Measurements from ENCODE around the gene MYO10. TPM values are rescaled to one million over a fixed set of nuclear protein-coding genes. Genes with fewer than 3 reads are reported as not detected.

Gene MYO10
- total RNA-seq, 2 experiments from 2014 or later = 0.03 to 1.7 TPM

DNA sequence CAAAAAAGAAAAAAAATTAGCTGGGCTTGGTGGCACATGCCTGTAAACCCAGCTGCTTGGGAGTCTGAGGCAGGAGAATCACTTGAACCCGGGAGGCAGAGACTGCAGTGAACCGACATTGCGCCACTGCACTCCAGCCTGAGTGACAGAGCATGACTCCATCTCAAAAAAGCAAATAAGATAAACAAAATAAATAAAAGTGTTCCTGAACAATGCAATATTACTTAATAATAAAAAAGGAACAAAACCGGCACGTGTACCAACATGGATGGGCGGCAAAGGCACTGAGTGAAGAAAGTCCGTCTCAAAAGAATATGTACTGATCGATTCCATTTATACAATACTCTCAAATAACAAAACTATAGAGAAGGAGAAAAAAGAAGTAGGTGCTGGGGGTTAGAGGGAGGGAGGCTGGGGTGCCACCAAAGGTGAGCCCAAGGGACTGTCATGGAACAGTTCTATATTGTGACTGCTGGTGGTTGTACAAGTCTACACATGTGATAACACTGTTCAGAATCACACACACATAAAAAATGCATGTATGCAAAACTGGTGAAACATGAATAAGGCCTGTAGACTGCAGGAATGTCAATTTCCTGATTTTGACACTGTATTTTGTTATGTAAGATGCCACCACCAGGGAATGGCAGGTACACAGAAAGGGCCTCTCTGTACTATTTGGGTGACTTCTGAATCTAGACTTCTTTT is 15.8 kb downstream of the MYO10 start:
- Histone ChIP-seq H3K9me2 (ENCODE audit: insufficient read depth, low read length) (no peaks in the 10 kb centered on the region), H3K36me3 (ENCODE audit: insufficient read depth, low read length) (no peaks in the 10 kb centered on the region), H4K20me1 (ENCODE audit: insufficient read depth, low read length) (no peaks in the 10 kb centered on the region), H3K79me2 (ENCODE audit: insufficient read depth, low read depth, low read length) (no peaks in the 10 kb centered on the region), H3K9me3 (ENCODE audit: low read length) (no peaks in the 10 kb centered on the region), H3K27ac (ENCODE audit: low read depth, low read length, poor library complexity, severe bottlenecking) (no peak overlapping the region), H2AFZ (ENCODE audit: low read length) (no peak overlapping the region), H3K4me2 (ENCODE audit: low read length) (no peak overlapping the region), H3K4me3 (ENCODE audit: low read depth, low read length, poor library complexity, severe bottlenecking) (no peak overlapping the region), H3K4me1 (ENCODE audit: insufficient read depth, low read length, poor library complexity, severe bottlenecking) (no peaks in the 10 kb centered on the region)
- POLR2A ChIA-PET = interaction anchor here (0.7 kb wide), 1 partner anchor 179 kb away, joined by 3 read pairs; no protein-coding TSS in a partner anchor
- no peak for TF ChIP-seq EZH2phosphoT487 (IDR thresholded peaks at IDR 0.05; ENCODE audit: borderline replicate concordance, low read depth, low read length)
- TF ChIP-seq, protein P1, sequence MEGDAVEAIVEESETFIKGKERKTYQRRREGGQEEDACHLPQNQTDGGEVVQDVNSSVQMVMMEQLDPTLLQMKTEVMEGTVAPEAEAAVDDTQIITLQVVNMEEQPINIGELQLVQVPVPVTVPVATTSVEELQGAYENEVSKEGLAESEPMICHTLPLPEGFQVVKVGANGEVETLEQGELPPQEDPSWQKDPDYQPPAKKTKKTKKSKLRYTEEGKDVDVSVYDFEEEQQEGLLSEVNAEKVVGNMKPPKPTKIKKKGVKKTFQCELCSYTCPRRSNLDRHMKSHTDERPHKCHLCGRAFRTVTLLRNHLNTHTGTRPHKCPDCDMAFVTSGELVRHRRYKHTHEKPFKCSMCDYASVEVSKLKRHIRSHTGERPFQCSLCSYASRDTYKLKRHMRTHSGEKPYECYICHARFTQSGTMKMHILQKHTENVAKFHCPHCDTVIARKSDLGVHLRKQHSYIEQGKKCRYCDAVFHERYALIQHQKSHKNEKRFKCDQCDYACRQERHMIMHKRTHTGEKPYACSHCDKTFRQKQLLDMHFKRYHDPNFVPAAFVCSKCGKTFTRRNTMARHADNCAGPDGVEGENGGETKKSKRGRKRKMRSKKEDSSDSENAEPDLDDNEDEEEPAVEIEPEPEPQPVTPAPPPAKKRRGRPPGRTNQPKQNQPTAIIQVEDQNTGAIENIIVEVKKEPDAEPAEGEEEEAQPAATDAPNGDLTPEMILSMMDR (conservative IDR thresholded peaks at IDR 0.05; ENCODE audit: low read length) = no peak
- no peak for DNase-seq (ENCODE audit: low spot score)
- CTCF ChIA-PET (ENCODE audit: unreplicated experiment) = no interaction called here
- intact Hi-C loops (cut with micrococcal nuclease; ENCODE audit: unreplicated experiment) = no loop called here
- no TSS peak for BruUV-seq (replicated peaks)

DNA sequence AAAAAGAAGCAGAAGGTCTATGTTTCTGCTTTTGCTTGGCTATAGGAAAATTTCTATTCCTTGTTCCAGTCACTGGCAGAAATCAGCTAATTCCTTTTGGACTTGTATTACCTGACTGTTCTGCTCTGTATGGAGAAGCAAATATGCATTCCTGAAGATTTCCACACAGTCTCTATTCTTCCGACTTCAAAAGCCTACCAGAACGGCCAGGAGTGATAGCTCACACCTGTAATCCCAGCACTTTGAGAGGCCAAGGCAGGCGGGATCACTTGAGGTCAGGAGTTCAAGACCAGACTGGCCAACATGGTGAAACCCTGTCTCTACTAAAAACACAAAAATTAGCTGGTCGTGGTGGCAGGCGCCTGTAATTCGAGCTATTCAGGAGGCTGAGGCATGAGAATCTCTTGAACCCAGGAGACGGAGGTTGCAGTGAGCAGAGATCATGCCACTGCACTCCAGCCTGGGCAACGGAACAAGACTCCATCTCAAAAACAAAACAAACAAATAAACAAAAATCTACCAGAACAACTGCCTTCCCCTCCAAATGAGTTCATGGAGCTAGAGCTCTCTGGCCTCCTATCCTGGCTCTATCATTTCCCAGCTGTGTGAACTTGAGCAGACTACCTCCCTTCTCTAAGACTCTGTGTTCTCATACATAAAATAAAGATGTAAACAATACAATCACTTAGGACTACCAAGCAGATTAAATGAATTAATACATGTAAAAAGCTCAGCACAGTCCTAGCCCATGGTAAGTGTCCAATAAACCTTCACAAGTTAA is 17.0 kb downstream of the MYO10 start:
- Histone ChIP-seq H3K27ac (ENCODE audit: low read depth, low read length, poor library complexity, severe bottlenecking) (no peak overlapping the region), H3K4me1 (ENCODE audit: insufficient read depth, low read length, poor library complexity, severe bottlenecking) (no peaks in the 10 kb centered on the region), H3K36me3 (ENCODE audit: insufficient read depth, low read length) (no peaks in the 10 kb centered on the region), H4K20me1 (ENCODE audit: insufficient read depth, low read length) (no peaks in the 10 kb centered on the region), H2AFZ (ENCODE audit: low read length) (no peak overlapping the region), H3K4me2 (ENCODE audit: low read length) (no peak overlapping the region), H3K4me3 (ENCODE audit: low read depth, low read length, poor library complexity, severe bottlenecking) (no peak overlapping the region), H3K79me2 (ENCODE audit: insufficient read depth, low read depth, low read length) (no peaks in the 10 kb centered on the region), H3K9me3 (ENCODE audit: low read length) (no peaks in the 10 kb centered on the region), H3K9me2 (ENCODE audit: insufficient read depth, low read length) (no peaks in the 10 kb centered on the region)
- BruUV-seq (replicated peaks) = no TSS peak
- CTCF ChIA-PET (ENCODE audit: unreplicated experiment) = no interaction called here
- no peak for TF ChIP-seq EZH2phosphoT487 (IDR thresholded peaks at IDR 0.05; ENCODE audit: borderline replicate concordance, low read depth, low read length)
- TF ChIP-seq, protein P1 (conservative IDR thresholded peaks at IDR 0.05; ENCODE audit: low read length) = no peak
- POLR2A ChIA-PET = interaction anchor here (0.6 to 0.9 kb wide), 2 partner anchors 21 to 265 kb away, joined by 3 to 6 read pairs; no protein-coding TSS in a partner anchor
- no peak for DNase-seq (ENCODE audit: low spot score)
- intact Hi-C loops (cut with micrococcal nuclease; ENCODE audit: unreplicated experiment) = no loop called here

Data from OCI-LY7 (cell line).